A549 (cell line): ENCODE measurements around the gene FGFR4. TPM values are rescaled to one million over a fixed set of nuclear protein-coding genes. Genes with fewer than 3 reads are reported as not detected.

ENCODE experiments used
- ATAC-seq, 2 experiments: fragments of 200-7000 bp in 1 of 2; fragments of >200 bp in 1 of 2; cut with Nextera tagmentation in 1 of 2; cut with Tn5 transposase in 1 of 2; 3 replicates each; pipeline versions ENCODE4 v1.8.0 to v1.9.1; 2018 to 2020; ENCODE audit warnings: mild to moderate bottlenecking in 1 of 2, moderate library complexity in 1 of 2
- CTCF ChIA-PET: fragments of 300-600 bp; sonication (Branson Sonifier 250); formaldehyde crosslinking; extraction: SDS; loops from one replicate; lab custom pipeline; 2021; ENCODE audit warnings: antibody characterized with exemption, inconsistent platforms; lab: Yijun Ruan, JAX
- POLR2A ChIA-PET: fragments of 350-600 bp; formaldehyde crosslinking; extraction: SDS; loops from one replicate; lab custom pipeline; 2021; ENCODE audit warnings: antibody characterized with exemption, inconsistent platforms; lab: Yijun Ruan, JAX
- DNase-seq, 2 experiments: peaks; one replicate each; pipeline versions ENCODE4 v3.0.0 to v3.0.0-alpha.2; 2011 to 2016; ENCODE audit warnings: low read depth in 1 of 2, low spot score in 1 of 2
- FAIRE-seq: peaks from 2 replicates; lab custom pipeline; 2011; peaks lifted over from hg19 to GRCh38; lab: Jason Lieb, UNC
- H3K27ac ChIP-seq, 2 experiments: fragments of >200 bp; sonication (Bioruptor Twin); formaldehyde crosslinking; 3 replicates each; pipeline ENCODE4 v1.5.1; 2016 to 2017
- H3K4me1 ChIP-seq: fragments of >200 bp; sonication (Bioruptor Twin); formaldehyde crosslinking; 3 replicates; pipeline ENCODE4 v1.6.1; 2016
- H3K4me2 ChIP-seq: fragments of >200 bp; sonication (Bioruptor Twin); formaldehyde crosslinking; 3 replicates; pipeline ENCODE4 v1.6.1; 2016
- H3K4me3 ChIP-seq: fragments of >200 bp; sonication (Bioruptor Twin); formaldehyde crosslinking; 3 replicates; pipeline ENCODE4 v1.5.1; 2016
- H3K9me3 ChIP-seq: fragments of >200 bp; sonication (Bioruptor Twin); formaldehyde crosslinking; 3 replicates; pipeline ENCODE4 v1.6.1; 2016
- CHD4 ChIP-seq: fragments of 200-600 bp; sonication (generic); IDR thresholded peaks from 2 replicates; pipeline ENCODE4 v1.6.1; 2016; ENCODE audit warnings: antibody characterized with exemption, mild to moderate bottlenecking, borderline replicate concordance
- CTCF ChIP-seq: fragments of >200 bp; sonication (Bioruptor Twin); formaldehyde crosslinking; IDR thresholded peaks from 3 replicates; pipeline ENCODE4 v1.5.1; 2016
- E2F6 ChIP-seq: IDR thresholded peaks from 2 replicates; pipeline ENCODE4 v1.6.1; 2012; ENCODE audit warnings: low read depth, borderline replicate concordance
- FOSB ChIP-seq: fragments of 250-450 bp; sonication (Bioruptor Pico); IDR thresholded peaks from 2 replicates; pipeline ENCODE4 v1.5.0; 2020; ENCODE audit warnings: mild to moderate bottlenecking, moderate library complexity
- FOSL2 ChIP-seq, 2 experiments: fragments of 450-650 bp in 1 of 2; fragments of >200 bp in 1 of 2; sonication (Bioruptor Twin) in 1 of 2; formaldehyde crosslinking; IDR thresholded peaks; 2 replicates each; pipeline versions ENCODE4 v1.5.0 to v1.6.1; 2016 to 2020; ENCODE audit warnings: mild to moderate bottlenecking in 1 of 2, moderate library complexity in 1 of 2
- HMGXB4 ChIP-seq: fragments of 250-450 bp; sonication (Bioruptor Pico); IDR thresholded peaks from 2 replicates; pipeline ENCODE4 v1.5.0; 2021; ENCODE audit warnings: mild to moderate bottlenecking, moderate library complexity, borderline replicate concordance
- HOXB13 ChIP-seq: fragments of 250-450 bp; sonication (Bioruptor Pico); IDR thresholded peaks from 2 replicates; pipeline ENCODE4 v1.5.0; 2020; ENCODE audit warnings: low read depth, mild to moderate bottlenecking, moderate library complexity
- HOXB5 ChIP-seq: fragments of 250-450 bp; sonication (Bioruptor Pico); IDR thresholded peaks from 2 replicates; pipeline ENCODE4 v1.5.0; 2020; ENCODE audit warnings: mild to moderate bottlenecking, moderate library complexity
- JUN ChIP-seq, 2 experiments: fragments of >200 bp; sonication (Bioruptor Twin); formaldehyde crosslinking; IDR thresholded peaks; 2 replicates in 1 of 2; 3 replicates in 1 of 2; pipeline ENCODE4 v1.6.1; 2016 to 2017
- KDM5A ChIP-seq: fragments of 200-600 bp; sonication (generic); IDR thresholded peaks from 2 replicates; pipeline ENCODE4 v1.6.1; 2016; ENCODE audit warnings: antibody characterized with exemption, mild to moderate bottlenecking
- MAFK ChIP-seq: fragments of 450-650 bp; IDR thresholded peaks from 2 replicates; pipeline ENCODE4 v1.6.1; 2014; ENCODE audit not compliant: partially characterized antibody
- MAX ChIP-seq: IDR thresholded peaks from 2 replicates; pipeline ENCODE4 v1.6.1; 2012
- MYC ChIP-seq: IDR thresholded peaks from 2 replicates; pipeline ENCODE4 v1.6.1; 2012; ENCODE audit warnings: mild to moderate bottlenecking, inconsistent platforms, low read length, improper control_type of control experiment, borderline replicate concordance
- PHF8 ChIP-seq: fragments of 200-600 bp; sonication (generic); IDR thresholded peaks from 2 replicates; pipeline ENCODE4 v1.6.1; 2016; ENCODE audit warnings: low read depth, mild to moderate bottlenecking, antibody characterized with exemption, moderate library complexity, borderline replicate concordance
- POLR2A ChIP-seq: IDR thresholded peaks from 2 replicates; pipeline ENCODE4 v1.6.1; 2012; ENCODE audit warnings: mild to moderate bottlenecking, low read length
- RAD21 ChIP-seq, 2 experiments: fragments of >200 bp in 1 of 2; sonication (Bioruptor Twin) in 1 of 2; formaldehyde crosslinking in 1 of 2; IDR thresholded peaks in 1 of 2; conservative IDR thresholded peaks in 1 of 2; 2 replicates in 1 of 2; 3 replicates in 1 of 2; pipeline ENCODE4 v1.6.1; 2012 to 2018; ENCODE audit warnings: inconsistent platforms in 1 of 2
- SMC3 ChIP-seq: fragments of >200 bp; sonication (Bioruptor Twin); formaldehyde crosslinking; IDR thresholded peaks from 3 replicates; pipeline ENCODE4 v1.6.1; 2018; ENCODE audit warnings: inconsistent platforms
- WGBS: methylation state at CpG from one replicate; pipeline ENCODE4 v1.1.6; 2017; ENCODE audit errors: missing lambda C conversion rate; 5-methylcytosine and 5-hydroxymethylcytosine counted together
- polyA minus RNA-seq: library from RNA; depleted of rRNA, polyadenylated mRNA; stranded (reverse); fragments of >200 nt; gene quantifications from 2 replicates; pipeline ENCODE4 v1.2.3, GENCODE V29; 2011; rRNA and poly(A)+ RNA removed
- polyA plus RNA-seq, 4 experiments: library from polyadenylated mRNA; depleted of rRNA in 3 of 4; stranded (reverse); fragments of >200 nt; fragmentation: RNase III in 1 of 4; extraction: RNeasy Plus Mini Kit Qiagen cat#74134 plus additional on column Dnase treatment in 1 of 4; gene quantifications; 2 replicates in 3 of 4; 3 replicates in 1 of 4; pipeline ENCODE4 v1.2.3, GENCODE V29; 2011 to 2017

The FGFR4 gene
- 31.8 and 34.7 TPM in 2 replicates for polyA plus RNA-seq (2011; rRNA removed)
- polyA plus RNA-seq (2012; cell fraction: cytosol; rRNA removed), result 42.7 and 58.2 TPM in 2 replicates
- polyA plus RNA-seq (2012; cell fraction: nucleus; rRNA removed), result 140 and 196 TPM in 2 replicates
- polyA plus RNA-seq (2017; fragmentation: RNase III; extraction: RNeasy Plus Mini Kit Qiagen cat#74134 plus additional on column Dnase treatment), result 28.5 to 45.2 TPM (median 39.3 TPM) in 3 replicates
- 46.7 and 47.0 TPM in 2 replicates for polyA minus RNA-seq

GRCh38 chr5:177086654-177087397 lies at the start of gene FGFR4:
FGFR4 (plus strand) TSS chr5:177086915; CDS start chr5:177089603, 2,688 bp downstream.
- POLR2A ChIA-PET, result interaction anchor here (0.7 to 1.0 kb wide), 3 partner anchors 9 to 431 kb away, joined by 3 to 6 read pairs (median 3); no protein-coding TSS in a partner anchor
- peak within 1 kb of the TSS; percentile 84 to 91 for H3K27ac ChIP-seq
- no peaks in the 10 kb centered on the region for H3K9me3 ChIP-seq
- FAIRE-seq (no peak), DNase-seq (peak; percentile 90 to 92), ATAC-seq (peak; percentile 77 to 89)
- H3K4me2 ChIP-seq, result peak within 1 kb of the TSS; percentile 91
- TF ChIP-seq MYC (peak; percentile 70; the same call in 1 of the 2 replicates), MAX (peak; percentile 69), E2F6 (peak; percentile 32; the same call in 1 of the 2 replicates), KDM5A (no peak), FOSB (CRISPR knock-in tag) (no peak), HOXB5 (CRISPR knock-in tag) (no peak), POLR2A (peak; percentile 64), PHF8 (peak; percentile 62; the same call in 1 of the 2 replicates), SMC3 (peak; percentile 72), HMGXB4 (CRISPR knock-in tag) (0 out of 2 replicates have a peak, but pooled peaks have one; percentile 44), JUN (IDR thresholded peaks at IDR 0.05) (peak in 1 of 2 experiments; percentile 89; a peak in 3 of 5 replicates), RAD21 (conservative IDR thresholded peaks at IDR 0.05 in 1 of 2, IDR thresholded peaks at IDR 0.05 in 1 of 2) (peak in 1 of 2 experiments; percentile 60; a peak in 3 of 5 replicates), CTCF (peak; percentile 71), MAFK (no peak)
- CTCF ChIA-PET, result interaction anchor here (0.5 to 13.8 kb wide), 17 partner anchors 8 to 425 kb away, joined by 3 to 111 read pairs (median 4); no protein-coding TSS in a partner anchor
- WGBS, result 0% methylated on average over 8 of the region's 68 CpGs
- peak within 1 kb of the TSS; percentile 51 for H3K4me3 ChIP-seq
- peaks cover 30% of the 10 kb centered on the region for H3K4me1 ChIP-seq

- FAIRE-seq (no peak), ATAC-seq (no peak), DNase-seq (no peak)
- Histone ChIP-seq H3K9me3 (no peaks in the 10 kb centered on the region), H3K4me1 (no peaks in the 10 kb centered on the region), H3K27ac (no peak overlapping the region), H3K4me2 (no peak overlapping the region), H3K4me3 (no peak overlapping the region)
- TF ChIP-seq CHD4 (no peak), FOSL2 (IDR thresholded peaks at IDR 0.05) (no peak), FOSL2 (CRISPR knock-in tag; IDR thresholded peaks at IDR 0.05) (no peak), HOXB13 (no peak)
- ChIA-PET CTCF (interaction anchor here (1.0 to 2.1 kb wide), 2 partner anchors 15 to 35 kb away, joined by 4 to 8 read pairs; no protein-coding TSS in a partner anchor), POLR2A (no interaction called here)
- WGBS, result 96% methylated on average over 5 of the region's 5 CpGs
Observed at GRCh38 chr5:177036921-177037320, 49.8 kb upstream of the FGFR4 start.
